Measurements from ENCODE around the gene KCTD16. TPM values are rescaled to one million over a fixed set of nuclear protein-coding genes. Genes with fewer than 3 reads are reported as not detected.

KCTD16 gene
- total and polyA plus RNA-seq, 2 donors (not counting 1 experiment from before 2014, with no cell fraction given) = not detected

DNA sequence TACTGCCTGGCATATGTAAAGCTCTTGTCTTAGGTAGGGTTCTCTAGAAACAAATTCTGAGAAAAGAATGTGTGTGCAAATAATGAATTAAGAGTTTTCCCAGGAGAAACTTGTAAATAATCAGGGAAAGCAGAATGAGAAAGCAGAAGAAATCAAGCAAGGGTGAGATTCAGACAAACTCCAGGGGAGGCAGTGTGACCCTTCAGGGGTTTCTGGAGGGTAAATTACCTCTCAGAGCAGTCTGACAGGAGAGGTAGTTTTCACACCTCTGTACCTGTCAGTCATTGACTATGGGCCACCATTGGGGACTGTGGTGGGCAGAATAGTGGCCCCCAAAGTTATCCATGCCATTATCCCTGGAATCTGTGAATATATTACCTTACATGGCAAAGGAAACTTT is 124.6 kb downstream of the KCTD16 start:
- ChIA-PET CTCF (no interaction called here), POLR2A (no interaction called here)
- H3K36me3 ChIP-seq (replicated peaks in 1 of 2; ENCODE audit: control extremely low read depth in 1 of 2, control insufficient read depth in 1 of 2, extremely low read depth in 1 of 2, insufficient read depth in 2 of 2, low read length in 1 of 2) = no peaks in the 10 kb centered on the region
- H4K20me1 ChIP-seq (ENCODE audit: control insufficient read depth, insufficient read depth, low read length, poor library complexity, severe bottlenecking) = no peaks in the 10 kb centered on the region
- ATAC-seq (ENCODE audit: low read depth) (no peak), DNase-seq (no peak)
- peaks cover 2% of the 10 kb centered on the region for H3K27me3 Mint-ChIP-seq
- H3K4me1 Mint-ChIP-seq = no peaks in the 10 kb centered on the region
- no peaks in the 10 kb centered on the region for H3K9me3 Mint-ChIP-seq (ENCODE audit: insufficient read depth)
- H3K9ac ChIP-seq (ENCODE audit: low read length) = no peak overlapping the region
- no peak overlapping the region for H3K4me2 ChIP-seq (replicated peaks; ENCODE audit: low read depth, low read length, poor library complexity, severe bottlenecking)
- intact Hi-C loops (cut with micrococcal nuclease) = no loop called here
- H2AFZ ChIP-seq (ENCODE audit: insufficient read depth, low read depth, low read length, poor library complexity, severe bottlenecking) = no peak overlapping the region
- no peaks in the 10 kb centered on the region for H3K79me2 ChIP-seq (ENCODE audit: control insufficient read depth, insufficient read depth, low read length)
- no peak overlapping the region for H3K4me3 ChIP-seq (ENCODE audit: control extremely low read depth in 1 of 5, extremely low read depth in 1 of 5, insufficient read depth in 1 of 5, low read depth in 2 of 5, low read length in 4 of 5)
- no peaks in the 10 kb centered on the region for H3K9me3 ChIP-seq (ENCODE audit: control extremely low read depth in 1 of 3, control insufficient read depth in 2 of 3, insufficient read depth in 1 of 3, low read length in 2 of 3)
- H3K27me3 ChIP-seq (replicated peaks in 1 of 4; ENCODE audit: control extremely low read depth in 1 of 4, control insufficient read depth in 3 of 4, insufficient read depth in 4 of 4, low read length in 3 of 4) = peaks cover 0 to 3% (median 0%) of the 10 kb centered on the region in 4 experiments
- no peak for TF ChIP-seq CTCF (IDR thresholded peaks at IDR 0.05)
- TF ChIP-seq EZH2 (IDR thresholded peaks at IDR 0.05; ENCODE audit: borderline replicate concordance, insufficient read depth, low read depth, low read length, poor library complexity, severe bottlenecking) = no peak
- no peak overlapping the region for H3K4me3 Mint-ChIP-seq
- no peak overlapping the region for H3K27ac Mint-ChIP-seq
- H3K27ac ChIP-seq (ENCODE audit: low read length in 2 of 2) = no peak overlapping the region
- no peaks in the 10 kb centered on the region for H3K4me1 ChIP-seq (ENCODE audit: control insufficient read depth in 2 of 2, insufficient read depth in 2 of 2, low read length in 2 of 2)

DNA sequence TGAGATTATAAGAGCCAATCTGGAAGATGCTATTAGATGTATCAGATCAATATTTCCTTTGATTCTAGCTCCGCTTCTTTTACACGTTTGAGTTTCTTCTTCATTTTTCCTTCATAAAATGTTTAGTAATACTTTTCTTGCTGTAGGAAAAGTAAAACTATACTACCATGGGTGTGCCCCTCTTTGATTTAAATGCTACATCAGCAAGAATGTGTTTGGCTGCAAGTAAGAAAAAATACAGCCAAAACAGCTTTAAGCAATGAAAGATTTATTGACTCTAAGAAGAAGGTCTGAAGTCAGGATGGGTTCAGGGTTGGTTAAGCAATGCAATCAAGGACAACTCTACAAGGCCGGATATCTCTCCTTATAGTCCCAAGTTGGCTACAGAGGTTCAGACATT is 126.4 kb downstream of the KCTD16 start:
- POLR2A ChIA-PET = no interaction called here
- Mint-ChIP-seq H3K4me3 (no peak overlapping the region), H3K27me3 (peaks cover 5% of the 10 kb centered on the region), H3K9me3 (ENCODE audit: insufficient read depth) (no peaks in the 10 kb centered on the region), H3K27ac (no peak overlapping the region), H3K4me1 (no peaks in the 10 kb centered on the region)
- intact Hi-C loops (cut with micrococcal nuclease) = no loop called here
- H3K9me3 ChIP-seq (ENCODE audit: control extremely low read depth in 1 of 3, control insufficient read depth in 2 of 3, insufficient read depth in 1 of 3, low read length in 2 of 3) = no peaks in the 10 kb centered on the region
- H3K4me1 ChIP-seq (ENCODE audit: control insufficient read depth in 2 of 2, insufficient read depth in 2 of 2, low read length in 2 of 2) = no peaks in the 10 kb centered on the region
- H4K20me1 ChIP-seq (ENCODE audit: control insufficient read depth, insufficient read depth, low read length, poor library complexity, severe bottlenecking) = no peaks in the 10 kb centered on the region
- ATAC-seq (ENCODE audit: low read depth) (no peak), DNase-seq (no peak)
- no peaks in the 10 kb centered on the region for H3K36me3 ChIP-seq (replicated peaks in 1 of 2; ENCODE audit: control extremely low read depth in 1 of 2, control insufficient read depth in 1 of 2, extremely low read depth in 1 of 2, insufficient read depth in 2 of 2, low read length in 1 of 2)
- CTCF ChIA-PET = no interaction called here
- WGBS (ENCODE audit: insufficient coverage) = no CpG with 5 or more reads among the region's 3 CpGs
- H3K79me2 ChIP-seq (ENCODE audit: control insufficient read depth, insufficient read depth, low read length) = no peaks in the 10 kb centered on the region
- no peak overlapping the region for H3K4me2 ChIP-seq (replicated peaks; ENCODE audit: low read depth, low read length, poor library complexity, severe bottlenecking)
- TF ChIP-seq CTCF (IDR thresholded peaks at IDR 0.05) = no peak
- TF ChIP-seq EZH2 (IDR thresholded peaks at IDR 0.05; ENCODE audit: borderline replicate concordance, insufficient read depth, low read depth, low read length, poor library complexity, severe bottlenecking) = no peak
- no peak overlapping the region for H3K9ac ChIP-seq (ENCODE audit: low read length)
- H2AFZ ChIP-seq (ENCODE audit: insufficient read depth, low read depth, low read length, poor library complexity, severe bottlenecking) = no peak overlapping the region
- peaks cover 0 to 3% (median 0%) of the 10 kb centered on the region in 4 experiments for H3K27me3 ChIP-seq (replicated peaks in 1 of 4; ENCODE audit: control extremely low read depth in 1 of 4, control insufficient read depth in 3 of 4, insufficient read depth in 4 of 4, low read length in 3 of 4)
- no peak overlapping the region for H3K4me3 ChIP-seq (ENCODE audit: control extremely low read depth in 1 of 5, extremely low read depth in 1 of 5, insufficient read depth in 1 of 5, low read depth in 2 of 5, low read length in 4 of 5)
- no peak overlapping the region for H3K27ac ChIP-seq (ENCODE audit: low read length in 2 of 2)
